A549 (cell line): ENCODE data around the gene BCAP29.

ENCODE experiments used
- BHLHE40 ChIP-seq: IDR thresholded peaks from 2 replicates; pipeline ENCODE4 v1.6.1; 2012; ENCODE audit warnings: low read depth, low read length, inconsistent platforms
- EP300 ChIP-seq, 2 experiments: fragments of >200 bp; sonication (Bioruptor Twin); formaldehyde crosslinking; IDR thresholded peaks; 2 replicates in 1 of 2; 3 replicates in 1 of 2; pipeline ENCODE4 v1.6.1; 2016 to 2017
- MYC ChIP-seq: IDR thresholded peaks from 2 replicates; pipeline ENCODE4 v1.6.1; 2012; ENCODE audit warnings: mild to moderate bottlenecking, inconsistent platforms, low read length, improper control_type of control experiment, borderline replicate concordance
- NR3C1 ChIP-seq: fragments of >200 bp; sonication (Bioruptor Twin); formaldehyde crosslinking; IDR thresholded peaks from 3 replicates; pipeline ENCODE4 v1.6.1; 2017
- RNF2 ChIP-seq: fragments of 200-600 bp; sonication (generic); IDR thresholded peaks from 2 replicates; pipeline ENCODE4 v1.6.1; 2016; ENCODE audit warnings: low read depth, mild to moderate bottlenecking, antibody characterized with exemption, moderate library complexity, borderline replicate concordance
- SMC3 ChIP-seq: fragments of >200 bp; sonication (Bioruptor Twin); formaldehyde crosslinking; IDR thresholded peaks from 3 replicates; pipeline ENCODE4 v1.6.1; 2018; ENCODE audit warnings: inconsistent platforms
- TF ChIP-seq, protein P1 (sequence below): fragments of >200 bp; sonication (Bioruptor Twin); formaldehyde crosslinking; IDR thresholded peaks from 3 replicates; pipeline ENCODE4 v1.5.1; 2016

DNA sequence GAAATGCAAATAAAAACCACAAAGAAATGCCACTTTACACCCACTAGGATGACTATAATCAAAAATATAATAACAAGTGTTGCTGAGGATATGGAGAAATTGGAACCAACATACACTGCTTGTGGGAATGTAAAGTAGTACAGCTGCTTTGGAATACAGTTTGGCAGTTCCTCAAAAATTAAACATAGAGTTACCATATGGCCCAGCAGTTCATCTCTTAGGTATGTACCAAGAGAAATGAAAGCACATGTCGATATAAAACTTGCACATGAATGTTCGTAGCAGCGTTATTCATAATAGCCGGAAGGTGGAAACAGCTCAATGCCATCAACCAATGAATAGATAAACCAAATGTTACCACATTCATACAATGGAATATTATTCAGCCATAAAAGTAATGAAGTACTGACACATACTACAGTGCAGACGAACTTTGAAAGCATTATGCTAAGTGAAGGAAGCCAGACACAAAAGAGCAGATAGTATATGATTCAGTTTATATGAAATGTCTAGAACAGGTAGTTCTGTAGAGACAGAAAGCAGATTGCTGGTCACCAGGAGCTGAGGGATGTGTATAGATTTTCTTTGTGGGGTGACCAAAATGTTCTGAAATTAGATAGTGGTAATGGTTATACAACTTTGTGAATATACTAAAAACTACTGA, 12.4 kb downstream of the BCAP29 start:
- TF ChIP-seq EP300 (IDR thresholded peaks at IDR 0.05) (no peak), MYC (no peak), NR3C1 (no peak), BHLHE40 (no peak), RNF2 (no peak), SMC3 (no peak)
- TF ChIP-seq, protein P1, sequence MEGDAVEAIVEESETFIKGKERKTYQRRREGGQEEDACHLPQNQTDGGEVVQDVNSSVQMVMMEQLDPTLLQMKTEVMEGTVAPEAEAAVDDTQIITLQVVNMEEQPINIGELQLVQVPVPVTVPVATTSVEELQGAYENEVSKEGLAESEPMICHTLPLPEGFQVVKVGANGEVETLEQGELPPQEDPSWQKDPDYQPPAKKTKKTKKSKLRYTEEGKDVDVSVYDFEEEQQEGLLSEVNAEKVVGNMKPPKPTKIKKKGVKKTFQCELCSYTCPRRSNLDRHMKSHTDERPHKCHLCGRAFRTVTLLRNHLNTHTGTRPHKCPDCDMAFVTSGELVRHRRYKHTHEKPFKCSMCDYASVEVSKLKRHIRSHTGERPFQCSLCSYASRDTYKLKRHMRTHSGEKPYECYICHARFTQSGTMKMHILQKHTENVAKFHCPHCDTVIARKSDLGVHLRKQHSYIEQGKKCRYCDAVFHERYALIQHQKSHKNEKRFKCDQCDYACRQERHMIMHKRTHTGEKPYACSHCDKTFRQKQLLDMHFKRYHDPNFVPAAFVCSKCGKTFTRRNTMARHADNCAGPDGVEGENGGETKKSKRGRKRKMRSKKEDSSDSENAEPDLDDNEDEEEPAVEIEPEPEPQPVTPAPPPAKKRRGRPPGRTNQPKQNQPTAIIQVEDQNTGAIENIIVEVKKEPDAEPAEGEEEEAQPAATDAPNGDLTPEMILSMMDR: no peak
